Measurements from ENCODE around the gene BAAT.
"Not testable (repeated sequence)": the region's sequence is repeated elsewhere in the genome, so short reads cannot be mapped to it uniquely, and the experiment has no call there.

The BAAT gene

GRCh38 chr9:101353683-101354082 is 31.1 kb downstream of the BAAT start:
- Histone ChIP-seq H3K27me3 (ENCODE audit: control insufficient read depth, insufficient read depth, low read length) (no peaks in the 10 kb centered on the region), H3K9ac (ENCODE audit: low read length) (no peak overlapping the region), H3K4me1 (ENCODE audit: control insufficient read depth, insufficient read depth, low read length) (peaks cover 28% of the 10 kb centered on the region), H3K36me3 (ENCODE audit: control insufficient read depth, insufficient read depth, low read length) (no peaks in the 10 kb centered on the region), H3K9me3 (ENCODE audit: control insufficient read depth, low read length) (no peaks in the 10 kb centered on the region), H3K4me3 (ENCODE audit: low read length) (no peak overlapping the region)

- no peaks in the 10 kb centered on the region for H3K27me3 ChIP-seq (ENCODE audit: control insufficient read depth, insufficient read depth, low read length)
- H3K9me3 ChIP-seq (ENCODE audit: control insufficient read depth, low read length) = no peaks in the 10 kb centered on the region
- H3K36me3 ChIP-seq (ENCODE audit: control insufficient read depth, insufficient read depth, low read length) = no peaks in the 10 kb centered on the region
- peaks cover 28% of the 10 kb centered on the region for H3K4me1 ChIP-seq (ENCODE audit: control insufficient read depth, insufficient read depth, low read length)
- no peak overlapping the region for H3K9ac ChIP-seq (ENCODE audit: low read length)
- H3K4me3 ChIP-seq (ENCODE audit: low read length) = no peak overlapping the region
Measured at GRCh38 chr9:101352892-101353463, 31.8 kb downstream of the BAAT start.

- Histone ChIP-seq H3K9me3 (ENCODE audit: control insufficient read depth, low read length) (no peaks in the 10 kb centered on the region), H3K4me3 (ENCODE audit: low read length) (no peak overlapping the region), H3K4me1 (ENCODE audit: control insufficient read depth, insufficient read depth, low read length) (peaks cover 23% of the 10 kb centered on the region), H3K27me3 (ENCODE audit: control insufficient read depth, insufficient read depth, low read length) (no peaks in the 10 kb centered on the region), H3K36me3 (ENCODE audit: control insufficient read depth, insufficient read depth, low read length) (no peaks in the 10 kb centered on the region), H3K9ac (ENCODE audit: low read length) (no peak overlapping the region)
Measured at GRCh38 chr9:101350285-101350684, 34.5 kb downstream of the BAAT start.

- Histone ChIP-seq H3K4me1 (ENCODE audit: control insufficient read depth, insufficient read depth, low read length) (peaks cover 4% of the 10 kb centered on the region), H3K36me3 (ENCODE audit: control insufficient read depth, insufficient read depth, low read length) (no peaks in the 10 kb centered on the region), H3K4me3 (ENCODE audit: low read length) (no peak overlapping the region), H3K9ac (ENCODE audit: low read length) (no peak overlapping the region), H3K27me3 (ENCODE audit: control insufficient read depth, insufficient read depth, low read length) (no peaks in the 10 kb centered on the region), H3K9me3 (ENCODE audit: control insufficient read depth, low read length) (no peaks in the 10 kb centered on the region)
Measured at GRCh38 chr9:101342595-101342994, 42.2 kb downstream of the BAAT start.

GRCh38 chr9:101341958-101342357 is 42.8 kb downstream of the BAAT start:
- Histone ChIP-seq H3K27me3 (ENCODE audit: control insufficient read depth, insufficient read depth, low read length) (no peaks in the 10 kb centered on the region), H3K4me3 (ENCODE audit: low read length) (no peak overlapping the region), H3K36me3 (ENCODE audit: control insufficient read depth, insufficient read depth, low read length) (no peaks in the 10 kb centered on the region), H3K9me3 (ENCODE audit: control insufficient read depth, low read length) (no peaks in the 10 kb centered on the region), H3K9ac (ENCODE audit: low read length) (no peak overlapping the region), H3K4me1 (ENCODE audit: control insufficient read depth, insufficient read depth, low read length) (peaks cover 4% of the 10 kb centered on the region)

- Histone ChIP-seq H3K9me3 (ENCODE audit: control insufficient read depth, low read length) (no peaks in the 10 kb centered on the region), H3K9ac (ENCODE audit: low read length) (no peak overlapping the region), H3K27me3 (ENCODE audit: control insufficient read depth, insufficient read depth, low read length) (no peaks in the 10 kb centered on the region), H3K36me3 (ENCODE audit: control insufficient read depth, insufficient read depth, low read length) (no peaks in the 10 kb centered on the region), H3K4me1 (ENCODE audit: control insufficient read depth, insufficient read depth, low read length) (peaks cover 4% of the 10 kb centered on the region), H3K4me3 (ENCODE audit: low read length) (no peak overlapping the region)
Measured at GRCh38 chr9:101337237-101337636, 47.6 kb downstream of the BAAT start.

GRCh38 chr9:101336091-101336490 is 48.7 kb downstream of the BAAT start:
- Histone ChIP-seq H3K9me3 (ENCODE audit: control insufficient read depth, low read length) (no peaks in the 10 kb centered on the region), H3K4me3 (ENCODE audit: low read length) (no peak overlapping the region), H3K36me3 (ENCODE audit: control insufficient read depth, insufficient read depth, low read length) (no peaks in the 10 kb centered on the region), H3K9ac (ENCODE audit: low read length) (no peak overlapping the region), H3K27me3 (ENCODE audit: control insufficient read depth, insufficient read depth, low read length) (no peaks in the 10 kb centered on the region), H3K4me1 (ENCODE audit: control insufficient read depth, insufficient read depth, low read length) (no peaks in the 10 kb centered on the region)

GRCh38 chr9:101333926-101334702 is 50.7 kb downstream of the BAAT start:
- Histone ChIP-seq H3K9ac (ENCODE audit: low read length) (no peak overlapping the region), H3K4me1 (ENCODE audit: control insufficient read depth, insufficient read depth, low read length) (no peaks in the 10 kb centered on the region), H3K27me3 (ENCODE audit: control insufficient read depth, insufficient read depth, low read length) (no peaks in the 10 kb centered on the region), H3K4me3 (ENCODE audit: low read length) (no peak overlapping the region), H3K36me3 (ENCODE audit: control insufficient read depth, insufficient read depth, low read length) (no peaks in the 10 kb centered on the region), H3K9me3 (ENCODE audit: control insufficient read depth, low read length) (no peaks in the 10 kb centered on the region)

- Histone ChIP-seq H3K36me3 (ENCODE audit: control insufficient read depth, insufficient read depth, low read length) (no peaks in the 10 kb centered on the region), H3K4me1 (ENCODE audit: control insufficient read depth, insufficient read depth, low read length) (no peaks in the 10 kb centered on the region), H3K4me3 (ENCODE audit: low read length) (no peak overlapping the region), H3K9me3 (ENCODE audit: control insufficient read depth, low read length) (no peaks in the 10 kb centered on the region), H3K27me3 (ENCODE audit: control insufficient read depth, insufficient read depth, low read length) (no peaks in the 10 kb centered on the region), H3K9ac (ENCODE audit: low read length) (no peak overlapping the region)
Measured at GRCh38 chr9:101333490-101333889, 51.3 kb downstream of the BAAT start.

- no peak overlapping the region for H3K4me3 ChIP-seq (ENCODE audit: low read length)
- H3K27me3 ChIP-seq (ENCODE audit: control insufficient read depth, insufficient read depth, low read length) = no peaks in the 10 kb centered on the region
- H3K9me3 ChIP-seq (ENCODE audit: control insufficient read depth, low read length) = no peaks in the 10 kb centered on the region
- H3K36me3 ChIP-seq (ENCODE audit: control insufficient read depth, insufficient read depth, low read length) = no peaks in the 10 kb centered on the region
- no peak overlapping the region for H3K9ac ChIP-seq (ENCODE audit: low read length)
- H3K4me1 ChIP-seq (ENCODE audit: control insufficient read depth, insufficient read depth, low read length) = no peaks in the 10 kb centered on the region
Measured at GRCh38 chr9:101332362-101332761, 52.4 kb downstream of the BAAT start.

- H3K4me3 ChIP-seq (ENCODE audit: low read length); H3K9ac ChIP-seq (ENCODE audit: low read length); H3K27me3 ChIP-seq (ENCODE audit: control insufficient read depth, insufficient read depth, low read length); H3K9me3 ChIP-seq (ENCODE audit: control insufficient read depth, low read length); H3K36me3 ChIP-seq (ENCODE audit: control insufficient read depth, insufficient read depth, low read length); H3K4me1 ChIP-seq (ENCODE audit: control insufficient read depth, insufficient read depth, low read length): not testable (repeated sequence)
Measured at GRCh38 chr9:101327422-101327909, 57.3 kb downstream of the BAAT start.

GRCh38 chr9:101326501-101326900 is 58.3 kb downstream of the BAAT start:
- Histone ChIP-seq H3K4me1 (ENCODE audit: control insufficient read depth, insufficient read depth, low read length) (peaks cover 8% of the 10 kb centered on the region), H3K9ac (ENCODE audit: low read length) (no peak overlapping the region), H3K27me3 (ENCODE audit: control insufficient read depth, insufficient read depth, low read length) (no peaks in the 10 kb centered on the region), H3K4me3 (ENCODE audit: low read length) (no peak overlapping the region), H3K9me3 (ENCODE audit: control insufficient read depth, low read length) (no peaks in the 10 kb centered on the region), H3K36me3 (ENCODE audit: control insufficient read depth, insufficient read depth, low read length) (no peaks in the 10 kb centered on the region)

Measured in mucosa of stomach (tissue), 1 donor.